GM12892 (cell line): ENCODE results near the gene PHF1.

Experiments
- POLR2A ChIP-seq: IDR thresholded peaks from 2 replicates; pipeline ENCODE4 v1.6.1; 2011; ENCODE audit warnings: low read depth, low read length, control low read depth
- POLR2AphosphoS5 ChIP-seq: IDR thresholded peaks from 2 replicates; pipeline ENCODE4 v1.6.1; 2011; ENCODE audit warnings: low read depth, low read length, control low read depth
- TAF1 ChIP-seq: IDR thresholded peaks from 2 replicates; pipeline ENCODE4 v1.6.1; 2011; ENCODE audit warnings: low read depth, mild to moderate bottlenecking, control low read depth, low read length, borderline replicate concordance

GRCh38 chr6:33391922-33392594 lies 18.8 kb upstream of the PHF1 start:
- TF ChIP-seq POLR2A = no peak
- 0 out of 2 replicates have a peak, but pooled peaks have one; percentile 6 for TF ChIP-seq TAF1
- peak; percentile 16; the same call in 1 of the 2 replicates for TF ChIP-seq POLR2AphosphoS5
